ENCODE measurements around the gene PHF3.

DNA sequence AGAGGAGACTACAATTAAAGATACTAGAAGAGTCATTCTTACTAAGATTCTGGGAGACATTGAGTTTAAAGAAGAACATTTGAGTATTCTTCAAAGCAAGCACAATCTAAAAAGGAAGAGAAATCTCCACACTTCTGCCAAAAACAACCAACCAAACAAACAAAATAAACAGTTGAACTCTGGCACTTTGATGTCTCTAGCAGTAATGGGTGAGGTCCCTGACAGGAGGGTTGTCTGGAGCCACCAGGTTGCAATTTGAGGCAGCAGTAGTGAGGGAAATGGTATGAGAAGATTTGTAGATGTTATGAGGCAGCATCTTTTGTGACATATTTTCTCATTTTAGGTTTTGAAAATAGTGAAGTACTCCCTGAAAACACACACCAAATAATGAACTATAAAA lies 108.1 kb downstream of the PHF3 start:
- TF ChIP-seq, protein P1, sequence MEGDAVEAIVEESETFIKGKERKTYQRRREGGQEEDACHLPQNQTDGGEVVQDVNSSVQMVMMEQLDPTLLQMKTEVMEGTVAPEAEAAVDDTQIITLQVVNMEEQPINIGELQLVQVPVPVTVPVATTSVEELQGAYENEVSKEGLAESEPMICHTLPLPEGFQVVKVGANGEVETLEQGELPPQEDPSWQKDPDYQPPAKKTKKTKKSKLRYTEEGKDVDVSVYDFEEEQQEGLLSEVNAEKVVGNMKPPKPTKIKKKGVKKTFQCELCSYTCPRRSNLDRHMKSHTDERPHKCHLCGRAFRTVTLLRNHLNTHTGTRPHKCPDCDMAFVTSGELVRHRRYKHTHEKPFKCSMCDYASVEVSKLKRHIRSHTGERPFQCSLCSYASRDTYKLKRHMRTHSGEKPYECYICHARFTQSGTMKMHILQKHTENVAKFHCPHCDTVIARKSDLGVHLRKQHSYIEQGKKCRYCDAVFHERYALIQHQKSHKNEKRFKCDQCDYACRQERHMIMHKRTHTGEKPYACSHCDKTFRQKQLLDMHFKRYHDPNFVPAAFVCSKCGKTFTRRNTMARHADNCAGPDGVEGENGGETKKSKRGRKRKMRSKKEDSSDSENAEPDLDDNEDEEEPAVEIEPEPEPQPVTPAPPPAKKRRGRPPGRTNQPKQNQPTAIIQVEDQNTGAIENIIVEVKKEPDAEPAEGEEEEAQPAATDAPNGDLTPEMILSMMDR (IDR thresholded peaks at IDR 0.05) = no peak
- no peak for TF ChIP-seq EZH2 (IDR thresholded peaks at IDR 0.05; ENCODE audit: borderline replicate concordance, insufficient read depth, low read depth, low read length, poor library complexity, severe bottlenecking)
